Nephron (organoid): ENCODE measurements around the gene GPR32.
"Not testable (repeated sequence)": the region's sequence is repeated elsewhere in the genome, so short reads cannot be mapped to it uniquely, and the experiment has no call there.

ENCODE experiments used
- H3K27ac Mint-ChIP-seq, 3 experiments: 2 replicates each; pipeline ENCODE4 v1.8.0; 2020; ENCODE audit warnings: mixed read lengths in 3 of 3, mild to moderate bottlenecking in 2 of 3, moderate library complexity in 1 of 3
- H3K27me3 Mint-ChIP-seq: 2 replicates; pipeline ENCODE4 v1.8.0; 2021; ENCODE audit warnings: low read depth, mild to moderate bottlenecking, moderate library complexity, mixed read lengths
- H3K36me3 Mint-ChIP-seq: 2 replicates; pipeline ENCODE4 v1.8.0; 2020; ENCODE audit warnings: low read depth, mixed read lengths
- H3K4me1 Mint-ChIP-seq: 2 replicates; pipeline ENCODE4 v1.8.0; 2020; ENCODE audit warnings: mixed read lengths
- H3K4me3 Mint-ChIP-seq, 3 experiments: 2 replicates each; pipeline ENCODE4 v1.8.0; 2020; ENCODE audit warnings: mild to moderate bottlenecking in 3 of 3, mixed read lengths in 3 of 3, moderate library complexity in 2 of 3
- H3K9me3 Mint-ChIP-seq: 2 replicates; pipeline ENCODE4 v1.8.0; 2020; ENCODE audit warnings: mixed read lengths
- TF ChIP-seq, protein P1 (sequence below), 3 experiments: fragments of 200-600 bp; sonication (generic); IDR thresholded peaks; one replicate each; pipeline ENCODE4 v1.5.0; 2021; ENCODE audit warnings: antibody characterized with exemption in 3 of 3; ENCODE audit not compliant: unreplicated experiment in 3 of 3

Gene GPR32

DNA sequence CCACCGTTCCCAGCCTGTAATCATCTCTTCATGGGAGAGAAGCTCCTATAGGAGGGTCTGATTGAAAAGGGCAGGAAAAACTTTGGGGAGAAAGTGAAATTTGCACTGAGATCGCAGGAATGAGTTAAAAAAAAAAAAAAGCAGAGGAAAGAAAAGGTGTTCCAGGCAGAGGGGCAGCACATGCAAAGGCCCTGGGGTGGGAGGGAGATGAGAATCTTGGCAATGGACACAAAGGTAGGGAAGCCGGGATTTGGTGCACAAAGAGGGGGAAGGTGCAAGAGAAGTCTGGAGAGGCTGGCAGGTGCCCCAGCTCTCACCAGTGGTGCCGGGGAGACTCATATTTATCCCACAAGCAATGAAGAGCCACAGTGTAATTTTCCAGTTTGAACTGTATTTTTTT, 16.4 kb upstream of the GPR32 start:
- Mint-ChIP-seq H3K4me1 (no peaks in the 10 kb centered on the region), H3K27ac (no peak overlapping the region), H3K27me3 (peaks cover 33% of the 10 kb centered on the region), H3K36me3 (no peaks in the 10 kb centered on the region), H3K9me3 (no peaks in the 10 kb centered on the region), H3K4me3 (no peak overlapping the region)
- TF ChIP-seq, protein P1, sequence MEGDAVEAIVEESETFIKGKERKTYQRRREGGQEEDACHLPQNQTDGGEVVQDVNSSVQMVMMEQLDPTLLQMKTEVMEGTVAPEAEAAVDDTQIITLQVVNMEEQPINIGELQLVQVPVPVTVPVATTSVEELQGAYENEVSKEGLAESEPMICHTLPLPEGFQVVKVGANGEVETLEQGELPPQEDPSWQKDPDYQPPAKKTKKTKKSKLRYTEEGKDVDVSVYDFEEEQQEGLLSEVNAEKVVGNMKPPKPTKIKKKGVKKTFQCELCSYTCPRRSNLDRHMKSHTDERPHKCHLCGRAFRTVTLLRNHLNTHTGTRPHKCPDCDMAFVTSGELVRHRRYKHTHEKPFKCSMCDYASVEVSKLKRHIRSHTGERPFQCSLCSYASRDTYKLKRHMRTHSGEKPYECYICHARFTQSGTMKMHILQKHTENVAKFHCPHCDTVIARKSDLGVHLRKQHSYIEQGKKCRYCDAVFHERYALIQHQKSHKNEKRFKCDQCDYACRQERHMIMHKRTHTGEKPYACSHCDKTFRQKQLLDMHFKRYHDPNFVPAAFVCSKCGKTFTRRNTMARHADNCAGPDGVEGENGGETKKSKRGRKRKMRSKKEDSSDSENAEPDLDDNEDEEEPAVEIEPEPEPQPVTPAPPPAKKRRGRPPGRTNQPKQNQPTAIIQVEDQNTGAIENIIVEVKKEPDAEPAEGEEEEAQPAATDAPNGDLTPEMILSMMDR (IDR thresholded peaks at IDR 0.05; ENCODE audit: unreplicated experiment in 3 of 3) = no peak

DNA sequence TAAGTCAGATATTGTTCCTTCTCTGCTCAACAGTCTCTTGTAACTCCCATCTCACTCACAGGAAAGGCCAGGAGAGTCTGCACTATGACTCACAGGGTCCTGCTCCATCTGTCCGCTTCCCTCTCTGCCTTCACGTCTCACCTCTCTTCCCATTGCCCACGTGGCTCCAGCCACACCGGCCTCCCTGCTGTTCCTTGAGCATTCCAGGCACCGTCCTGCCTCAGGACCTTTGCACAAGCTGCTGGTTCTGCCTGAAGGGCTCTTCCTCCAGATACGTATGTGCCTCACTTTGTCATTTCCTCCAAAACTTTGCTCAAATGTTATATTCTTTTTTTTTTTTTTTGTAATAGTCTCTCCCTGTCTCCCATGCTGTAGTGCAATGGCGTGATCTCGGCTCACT, 14.0 kb upstream of the GPR32 start:
- H3K36me3 Mint-ChIP-seq, H3K4me1 Mint-ChIP-seq, H3K9me3 Mint-ChIP-seq, H3K4me3 Mint-ChIP-seq, H3K27ac Mint-ChIP-seq: not testable (repeated sequence)
- peaks cover 40% of the 10 kb centered on the region for H3K27me3 Mint-ChIP-seq

DNA sequence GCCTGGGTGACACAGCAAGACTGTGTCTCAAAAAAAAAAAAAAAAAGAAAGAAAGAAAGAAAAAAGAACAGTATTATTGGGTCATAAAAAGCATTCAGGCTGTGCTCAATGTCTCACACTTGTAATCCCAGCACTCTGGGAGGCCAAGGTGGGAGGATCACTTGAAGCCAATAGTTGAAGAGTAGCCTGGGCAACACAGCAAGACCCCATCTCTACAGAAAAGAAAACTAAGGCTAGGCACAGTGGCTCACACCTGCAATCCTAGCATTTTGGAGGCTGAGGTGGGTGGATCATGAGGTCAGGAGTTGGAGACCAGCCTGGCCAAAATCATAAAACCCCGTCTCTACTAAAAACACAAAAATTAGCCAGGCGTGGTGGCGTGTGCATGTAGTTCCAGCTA, 12.6 kb upstream of the GPR32 start:
- H3K9me3 Mint-ChIP-seq, H3K27ac Mint-ChIP-seq, H3K4me1 Mint-ChIP-seq, H3K4me3 Mint-ChIP-seq, H3K36me3 Mint-ChIP-seq: not testable (repeated sequence)
- peaks cover 40% of the 10 kb centered on the region for H3K27me3 Mint-ChIP-seq

DNA sequence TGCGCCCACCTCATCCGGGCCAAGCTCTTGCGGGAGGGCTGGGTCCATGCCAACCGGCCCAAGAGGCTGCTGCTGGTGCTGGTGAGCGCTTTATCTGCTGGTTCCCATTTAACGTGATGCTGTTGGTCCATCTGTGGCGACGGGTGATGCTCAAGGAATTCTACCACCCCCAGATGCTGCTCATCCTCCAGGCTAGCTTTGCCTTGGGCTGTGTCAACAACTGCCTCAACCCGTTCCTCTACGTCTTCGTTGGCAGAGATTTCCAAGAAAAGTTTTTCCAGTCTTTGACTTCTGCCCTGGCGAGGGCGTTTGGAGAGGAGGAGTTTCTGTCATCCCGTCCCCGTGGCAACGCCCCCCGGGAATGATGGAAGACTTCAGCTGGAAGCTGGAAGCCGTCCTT, 11.2 kb upstream of the GPR32 start:
- H3K4me1 Mint-ChIP-seq, H3K27ac Mint-ChIP-seq, H3K4me3 Mint-ChIP-seq, H3K36me3 Mint-ChIP-seq, H3K9me3 Mint-ChIP-seq: not testable (repeated sequence)
- peaks cover 30% of the 10 kb centered on the region for H3K27me3 Mint-ChIP-seq

DNA sequence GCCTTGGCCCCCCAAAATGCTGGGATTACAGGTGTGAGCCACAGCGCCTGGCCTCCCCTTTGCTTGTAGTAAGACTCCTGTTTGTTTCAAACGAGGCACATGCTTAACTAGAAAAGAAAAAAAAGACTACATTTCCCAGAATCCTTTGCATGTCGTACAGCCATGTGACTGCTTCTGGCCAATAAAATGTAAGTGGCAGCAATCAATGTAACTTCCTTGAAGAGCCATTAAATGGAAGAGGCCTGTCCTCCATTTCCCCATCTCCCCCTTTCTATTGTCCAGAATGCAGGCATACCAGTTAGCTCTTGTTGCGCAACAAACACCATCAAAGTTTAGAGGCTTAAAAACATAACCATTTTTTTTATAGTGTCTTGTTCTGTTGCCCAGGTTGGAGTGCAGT, 10.4 kb upstream of the GPR32 start:
- H3K4me3 Mint-ChIP-seq = no peak overlapping the region
- TF ChIP-seq, protein P1 (IDR thresholded peaks at IDR 0.05; ENCODE audit: unreplicated experiment in 3 of 3) = no peak
- no peak overlapping the region for H3K27ac Mint-ChIP-seq
- peaks cover 29% of the 10 kb centered on the region for H3K27me3 Mint-ChIP-seq
- H3K36me3 Mint-ChIP-seq = no peaks in the 10 kb centered on the region
- H3K9me3 Mint-ChIP-seq = no peaks in the 10 kb centered on the region
- no peaks in the 10 kb centered on the region for H3K4me1 Mint-ChIP-seq

DNA sequence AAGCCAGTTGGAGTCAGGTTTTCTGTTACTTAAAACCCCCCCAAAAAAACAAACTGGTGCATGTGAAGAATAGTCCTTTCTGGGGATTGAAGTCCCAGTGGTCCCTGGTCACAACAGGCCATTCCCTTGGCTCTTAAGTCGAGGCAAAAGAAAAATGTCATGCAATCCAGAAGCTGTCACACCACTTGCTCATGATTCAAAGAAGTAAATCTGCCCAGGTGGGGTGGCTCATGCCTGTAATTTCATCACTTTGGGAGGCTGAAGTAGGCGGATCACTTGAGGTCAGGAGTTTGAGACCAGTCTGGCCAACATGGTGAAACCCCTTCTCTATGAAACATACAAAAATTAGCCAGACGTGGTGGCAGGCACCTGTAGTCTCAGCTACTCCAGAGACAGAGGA, 8.8 kb upstream of the GPR32 start:
- H3K4me1 Mint-ChIP-seq, H3K36me3 Mint-ChIP-seq, H3K27ac Mint-ChIP-seq, H3K4me3 Mint-ChIP-seq, H3K9me3 Mint-ChIP-seq: not testable (repeated sequence)
- peaks cover 21% of the 10 kb centered on the region for H3K27me3 Mint-ChIP-seq

DNA sequence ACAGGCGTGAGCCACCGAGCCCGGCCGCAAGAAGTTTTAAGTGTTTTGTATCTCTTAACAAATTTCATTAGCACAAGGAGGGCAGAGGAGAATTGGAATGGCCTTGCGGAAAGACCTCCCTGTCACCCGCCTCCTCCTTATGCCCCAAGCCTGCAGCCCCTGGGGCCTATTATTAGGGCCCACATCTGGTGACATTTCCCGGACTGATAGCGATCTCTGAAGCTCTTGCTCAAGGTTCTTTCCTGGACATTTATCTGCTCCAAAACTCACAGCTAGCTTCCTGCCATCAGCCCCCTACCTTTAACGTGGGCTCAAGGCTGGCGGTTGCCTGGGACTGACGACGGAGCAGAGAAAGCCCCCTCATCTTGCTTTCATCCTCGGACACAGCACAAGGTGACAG, 6.7 kb upstream of the GPR32 start:
- peaks cover 25% of the 10 kb centered on the region for H3K27me3 Mint-ChIP-seq
- H3K4me1 Mint-ChIP-seq, H3K4me3 Mint-ChIP-seq, H3K9me3 Mint-ChIP-seq, H3K27ac Mint-ChIP-seq, H3K36me3 Mint-ChIP-seq: not testable (repeated sequence)

DNA sequence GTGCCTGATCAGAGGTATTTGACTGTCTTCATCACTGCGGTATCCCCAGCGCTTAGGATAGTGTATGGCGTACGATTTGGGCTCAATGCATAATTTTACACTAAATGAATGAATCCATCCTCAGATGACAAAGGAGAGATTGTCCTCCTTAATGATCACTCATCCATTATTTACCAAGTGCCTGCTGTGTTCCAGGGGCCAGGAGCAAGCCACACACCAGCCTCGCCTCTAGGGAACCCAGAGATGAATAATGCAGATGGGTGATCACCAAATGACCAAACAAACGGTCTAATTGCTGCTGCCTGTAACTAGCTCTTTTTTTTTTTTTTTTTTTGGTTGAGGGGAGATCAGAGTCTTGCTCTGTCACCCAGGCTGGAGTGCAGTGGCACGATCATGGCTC, 5.9 kb upstream of the GPR32 start:
- TF ChIP-seq, protein P1 (IDR thresholded peaks at IDR 0.05; ENCODE audit: unreplicated experiment in 3 of 3) = no peak
- no peaks in the 10 kb centered on the region for H3K36me3 Mint-ChIP-seq
- no peak overlapping the region for H3K27ac Mint-ChIP-seq
- peaks cover 23% of the 10 kb centered on the region for H3K27me3 Mint-ChIP-seq
- no peaks in the 10 kb centered on the region for H3K9me3 Mint-ChIP-seq
- no peaks in the 10 kb centered on the region for H3K4me1 Mint-ChIP-seq
- no peak overlapping the region for H3K4me3 Mint-ChIP-seq

DNA sequence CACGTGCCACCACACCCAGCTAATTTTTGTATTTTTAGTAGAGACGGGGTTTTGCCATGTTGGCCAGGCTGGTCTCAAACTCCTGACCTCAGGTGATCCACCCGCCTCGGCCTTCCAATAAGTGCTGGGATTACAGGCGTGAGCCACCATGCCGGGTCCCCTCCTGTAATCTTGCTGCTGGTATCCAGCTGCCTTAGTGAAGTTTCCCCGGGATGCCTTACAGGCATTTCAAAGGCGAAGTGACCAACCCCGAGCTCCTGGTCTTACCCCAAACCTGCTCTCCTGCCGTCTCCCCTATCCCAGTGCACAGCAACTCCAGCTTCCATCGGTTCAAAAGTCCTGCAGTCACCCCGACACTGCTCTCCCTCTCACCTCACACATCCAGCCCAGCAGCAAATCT, 3.5 kb upstream of the GPR32 start:
- not testable (repeated sequence) for H3K27ac Mint-ChIP-seq, H3K4me1 Mint-ChIP-seq, H3K9me3 Mint-ChIP-seq, H3K36me3 Mint-ChIP-seq, H3K4me3 Mint-ChIP-seq
- H3K27me3 Mint-ChIP-seq = peaks cover 23% of the 10 kb centered on the region

DNA sequence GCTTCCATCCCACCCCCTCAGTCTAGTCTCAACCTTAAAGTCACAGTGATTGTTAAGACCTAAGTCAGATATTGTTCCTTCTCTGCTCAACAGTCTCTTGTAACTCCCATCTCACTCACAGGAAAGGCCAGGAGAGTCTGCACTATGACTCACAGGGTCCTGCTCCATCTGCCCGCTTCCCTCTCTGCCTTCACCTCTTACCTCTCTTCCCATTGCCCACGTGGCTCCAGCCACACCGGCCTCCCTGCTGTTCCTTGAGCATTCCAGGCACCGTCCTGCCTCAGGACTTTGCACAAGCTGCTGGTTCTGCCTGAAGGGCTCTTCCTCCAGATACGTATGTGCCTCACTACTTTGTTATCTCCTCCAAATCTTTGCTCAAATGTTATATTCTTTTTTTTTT, 3.0 kb upstream of the GPR32 start:
- H3K9me3 Mint-ChIP-seq, H3K27ac Mint-ChIP-seq, H3K4me1 Mint-ChIP-seq, H3K4me3 Mint-ChIP-seq, H3K36me3 Mint-ChIP-seq: not testable (repeated sequence)
- peaks cover 23% of the 10 kb centered on the region for H3K27me3 Mint-ChIP-seq
